CD1c-positive myeloid dendritic cell (primary cell): ENCODE results near the gene NEDD4L.

Experiments used
- DNase-seq: peaks from one replicate; pipeline ENCODE4 v3.0.0-alpha.2; 2016; ENCODE audit errors: extremely low spot score

The NEDD4L gene

GRCh38 chr18:58290116-58290695 is 246.2 kb downstream of the NEDD4L start:
- no peak for DNase-seq

GRCh38 chr18:58291131-58291530 is 247.1 kb downstream of the NEDD4L start:
- no peak for DNase-seq

GRCh38 chr18:58292638-58293037 is 248.6 kb downstream of the NEDD4L start:
- no peak for DNase-seq

- DNase-seq = no peak
These were observed 253.2 kb downstream of the NEDD4L start for GRCh38 chr18:58297198-58297597.

- no peak for DNase-seq
These were observed 254.5 kb downstream of the NEDD4L start for GRCh38 chr18:58298251-58299134.

DNA sequence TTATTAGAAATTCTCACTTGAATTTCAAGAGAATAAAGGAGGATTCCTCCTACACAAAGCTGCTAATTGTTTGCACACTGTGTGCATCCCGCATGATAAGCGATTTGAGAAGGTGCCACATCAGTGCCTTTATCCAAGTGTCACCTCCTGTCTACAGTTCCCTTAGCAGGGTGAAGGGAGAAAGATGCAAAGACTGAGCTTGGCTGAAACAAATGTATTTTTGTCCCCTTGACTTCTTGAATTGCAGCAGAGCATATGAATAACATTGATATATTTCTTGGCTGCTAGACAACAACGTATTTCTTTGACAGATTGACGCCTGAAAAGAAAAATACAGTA is 255.1 kb downstream of the NEDD4L start:
- no peak for DNase-seq

DNA sequence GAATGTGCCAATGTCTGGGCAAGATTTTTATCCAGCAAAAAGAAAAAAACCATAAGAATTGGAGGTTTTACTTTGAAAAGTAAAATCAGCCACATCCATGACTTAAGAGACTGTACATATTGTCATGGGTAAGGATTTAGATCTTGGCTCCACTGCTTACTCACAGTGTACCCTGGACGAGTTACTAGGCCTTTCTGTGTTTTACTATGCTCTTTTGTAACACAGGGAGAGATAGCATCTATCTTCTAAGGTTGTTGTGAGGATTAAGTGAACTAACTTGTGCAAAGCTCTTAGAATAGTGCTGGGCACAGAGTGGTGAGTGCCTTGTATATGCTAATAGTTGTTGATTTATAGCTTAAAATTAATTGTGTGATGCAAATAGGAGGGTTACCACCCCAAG is 255.9 kb downstream of the NEDD4L start:
- DNase-seq = no peak

DNA sequence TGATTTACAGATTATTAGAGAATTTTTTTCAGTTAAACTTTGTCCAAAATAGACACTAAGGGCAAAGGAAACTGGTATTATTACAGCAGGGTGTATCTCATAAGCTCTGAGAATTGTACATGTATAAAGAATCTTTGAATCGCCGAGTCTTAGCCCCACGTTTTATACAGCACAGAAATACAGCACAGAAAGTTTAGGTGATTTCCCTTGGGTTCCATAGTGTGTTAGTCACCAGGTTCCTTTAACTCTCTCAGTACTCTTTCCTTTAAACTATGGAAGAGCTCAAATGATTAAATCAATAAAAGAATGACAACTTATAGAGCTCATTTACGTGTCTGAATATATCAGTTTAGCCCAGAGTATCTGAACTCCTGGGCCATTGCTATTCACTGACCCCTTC is 256.8 kb downstream of the NEDD4L start:
- no peak for DNase-seq

GRCh38 chr18:58302811-58303210 is 258.8 kb downstream of the NEDD4L start:
- no peak for DNase-seq

GRCh38 chr18:58303363-58303762 is 259.3 kb downstream of the NEDD4L start:
- no peak for DNase-seq

DNA sequence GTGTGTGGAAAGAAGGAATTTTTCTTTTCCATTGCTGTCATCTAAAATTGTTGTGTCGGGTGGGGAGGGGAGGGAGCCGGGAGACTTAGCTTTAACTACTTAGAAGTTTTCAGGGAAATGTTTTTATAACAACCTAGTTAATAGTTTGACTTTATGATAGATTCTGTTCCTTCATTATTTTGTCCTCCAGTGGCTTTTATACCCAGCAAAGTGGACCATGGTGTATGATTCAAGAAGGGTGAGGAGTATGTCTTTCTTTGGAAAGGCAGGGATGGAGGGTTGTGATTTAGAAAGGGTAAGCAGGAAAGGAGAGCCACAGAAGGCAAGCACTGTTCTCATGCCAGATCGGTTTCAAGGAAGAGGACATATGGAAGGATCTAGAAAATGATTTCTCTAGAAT is 261.8 kb downstream of the NEDD4L start:
- no peak for DNase-seq

DNA sequence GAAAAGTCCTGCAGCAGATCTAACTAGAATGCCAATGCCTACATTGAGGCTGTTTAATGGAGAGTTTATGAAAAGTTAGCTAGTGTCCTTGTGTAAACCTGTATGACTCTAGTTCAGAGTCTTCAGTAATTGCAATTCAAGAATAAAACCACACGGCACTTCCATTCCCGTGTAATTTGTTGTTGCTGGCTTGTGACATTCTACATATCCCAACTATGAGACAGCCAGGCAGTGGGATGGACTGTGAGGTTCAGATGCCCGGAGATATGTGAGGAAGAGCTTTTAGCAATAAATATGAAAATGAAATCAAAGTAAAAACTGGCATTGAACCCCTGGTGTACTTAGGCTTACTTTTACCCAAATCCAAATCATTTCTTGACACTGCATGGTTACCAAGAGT is 263.4 kb downstream of the NEDD4L start:
- no peak for DNase-seq

DNA sequence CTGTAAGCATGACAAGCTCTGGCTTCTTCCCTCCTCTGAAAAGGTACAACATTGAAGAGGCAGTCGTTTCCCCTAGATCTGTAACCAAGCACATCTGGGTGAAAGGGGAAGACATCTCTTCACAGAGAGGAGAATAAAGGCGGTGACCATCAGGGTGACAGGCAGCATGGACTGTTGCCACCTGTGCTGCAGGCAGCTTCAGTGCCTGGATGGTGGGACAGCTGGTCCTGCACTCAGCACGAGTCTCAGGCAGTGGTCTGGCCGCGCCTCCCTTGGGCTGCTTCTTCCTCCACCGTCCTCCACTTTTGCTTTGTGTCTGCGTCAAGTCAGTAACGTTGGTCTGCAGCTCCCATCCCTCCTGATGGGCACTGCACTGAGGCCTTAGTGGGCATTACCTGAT is 264.4 kb downstream of the NEDD4L start:
- DNase-seq = no peak

- DNase-seq = no peak
These were observed 265.1 kb downstream of the NEDD4L start for GRCh38 chr18:58309099-58309498.

DNA sequence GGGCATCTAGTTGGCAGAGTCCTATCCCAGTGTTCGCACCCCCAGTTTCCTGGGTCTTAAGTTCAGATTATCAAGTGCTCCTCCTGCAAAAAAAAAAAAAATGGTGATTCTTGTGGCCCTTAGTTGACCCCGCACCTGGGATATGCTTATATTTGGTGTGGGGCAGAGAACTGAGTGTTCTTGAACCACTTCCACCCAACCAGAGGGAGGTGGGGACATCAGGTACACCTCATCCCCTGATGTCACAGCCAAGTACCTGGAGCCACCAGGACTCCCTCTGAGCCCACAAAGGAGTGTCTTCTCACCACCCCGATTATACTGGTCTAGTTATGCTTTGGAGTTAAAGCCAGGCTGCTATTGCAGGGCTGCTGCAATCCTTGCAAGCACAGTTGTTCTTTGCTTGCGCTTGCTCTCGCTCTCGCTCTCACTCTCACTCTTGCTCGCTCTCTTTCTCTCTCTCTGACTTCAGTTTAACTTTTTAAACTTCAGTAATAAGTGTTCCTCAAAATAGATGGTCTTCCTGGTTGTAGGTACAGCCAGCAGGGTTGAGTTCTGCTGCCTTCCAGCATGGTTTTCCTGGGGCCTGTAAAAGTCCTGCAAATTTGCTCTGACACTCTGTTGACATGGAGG is 265.7 kb downstream of the NEDD4L start:
- no peak for DNase-seq

- DNase-seq = no peak
These were observed 266.5 kb downstream of the NEDD4L start for GRCh38 chr18:58310517-58310916.

- no peak for DNase-seq
These were observed 267.4 kb downstream of the NEDD4L start for GRCh38 chr18:58311390-58311789.

GRCh38 chr18:58313491-58314032 is 269.5 kb downstream of the NEDD4L start:
- DNase-seq = no peak

- DNase-seq = peak; percentile 90
These were observed 270.3 kb downstream of the NEDD4L start for GRCh38 chr18:58314284-58314683.

DNA sequence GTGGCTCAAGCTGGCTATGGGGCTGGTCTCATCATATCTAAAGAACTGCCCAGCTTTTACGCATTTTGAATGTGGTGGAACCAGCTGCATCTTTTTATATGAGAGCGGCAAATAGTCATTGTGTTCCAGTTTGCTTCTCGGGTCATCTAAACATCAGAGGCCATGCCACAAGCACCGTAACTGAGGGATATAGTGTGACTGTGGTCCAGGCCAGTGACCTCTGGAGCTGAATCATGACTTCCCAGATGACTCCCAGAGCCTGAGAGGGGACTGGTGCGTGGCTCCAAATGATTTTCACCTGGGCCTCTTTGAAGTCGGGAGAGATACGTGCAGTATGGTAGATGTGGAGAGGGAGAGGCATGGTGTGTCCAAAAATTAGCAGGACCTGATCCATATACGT is 271.0 kb downstream of the NEDD4L start:
- no peak for DNase-seq

GRCh38 chr18:58315739-58316215 is 271.8 kb downstream of the NEDD4L start:
- no peak for DNase-seq
